Stimulated activated CD4-positive, alpha-beta T cell treated with anti-CD3 and anti-CD28 coated beads, Interleukin-2, amount 100 ng/mL, for 48 hours (primary cell): ENCODE measurements around the gene CEP120.
A peak's percentile ranks its signal among the peaks of the same experiment; 100 is the strongest.
"Not testable (repeated sequence)": the region's sequence is repeated elsewhere in the genome, so short reads cannot be mapped to it uniquely, and the experiment has no call there.

ENCODE experiments used
- DNase-seq, 2 donors: peaks; one replicate each; pipeline ENCODE4 v3.0.0-alpha.2; 2020

CEP120 gene

DNA sequence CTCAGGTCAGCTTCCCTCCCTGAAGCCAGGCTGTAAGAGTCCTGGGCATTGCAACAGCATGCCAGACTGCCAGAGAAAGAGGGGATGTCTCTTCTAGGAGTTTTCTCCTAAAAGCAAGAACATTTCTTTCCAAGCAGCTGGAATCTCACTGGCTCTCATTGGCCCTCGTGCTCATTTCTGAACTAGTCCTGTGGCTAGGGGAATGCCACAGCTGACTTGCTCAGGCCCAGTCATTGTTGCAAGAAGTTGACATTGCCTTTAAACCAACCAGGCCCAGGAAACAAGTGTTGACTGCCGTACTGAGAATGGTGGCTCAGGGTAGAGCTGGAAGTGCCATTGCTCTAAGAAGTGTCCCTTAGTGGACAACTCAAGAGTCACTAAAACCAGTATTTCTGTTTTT, 15.0 kb upstream of the CEP120 start:
- peak in 1 of 2 donors; percentile 15 for DNase-seq

DNA sequence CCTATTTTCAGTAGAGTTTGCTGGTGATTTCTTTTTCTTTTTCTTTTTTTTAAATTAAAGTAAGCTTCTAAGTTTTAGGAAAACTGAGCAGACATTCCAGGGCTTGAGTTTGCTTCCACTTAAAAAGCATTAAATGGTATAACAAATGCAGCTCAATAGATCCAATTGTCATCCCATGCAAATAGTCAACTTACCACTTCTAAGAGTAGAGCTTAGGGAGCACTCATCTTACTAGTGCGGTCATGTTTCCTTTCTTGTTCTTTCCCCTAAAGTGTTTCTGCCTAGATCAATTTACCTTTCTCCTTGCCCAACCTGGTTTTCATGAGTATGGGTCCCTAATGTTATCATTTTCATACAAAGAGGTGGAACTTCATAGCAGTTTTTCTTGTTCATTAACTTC, 13.0 kb upstream of the CEP120 start:
- DNase-seq = no peak

DNA sequence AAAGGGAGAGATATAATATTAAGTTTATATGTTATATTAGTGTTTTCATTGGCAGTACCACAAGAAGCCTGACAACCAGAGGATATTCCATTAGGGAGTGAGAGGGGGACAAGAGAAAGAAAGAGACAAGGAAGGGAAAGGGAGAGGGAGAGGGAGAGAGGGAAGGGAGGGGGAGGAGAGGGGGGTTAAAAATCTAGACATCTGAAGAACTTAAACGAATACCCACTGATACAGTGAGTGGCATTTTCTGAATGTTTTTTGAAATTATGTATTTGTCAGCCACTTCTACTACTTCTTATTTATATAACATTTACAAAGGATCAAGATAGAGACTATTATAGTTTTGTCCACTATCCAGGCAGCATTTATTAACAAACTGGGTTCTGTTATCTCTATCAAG, 11.6 kb upstream of the CEP120 start:
- DNase-seq = no peak

DNA sequence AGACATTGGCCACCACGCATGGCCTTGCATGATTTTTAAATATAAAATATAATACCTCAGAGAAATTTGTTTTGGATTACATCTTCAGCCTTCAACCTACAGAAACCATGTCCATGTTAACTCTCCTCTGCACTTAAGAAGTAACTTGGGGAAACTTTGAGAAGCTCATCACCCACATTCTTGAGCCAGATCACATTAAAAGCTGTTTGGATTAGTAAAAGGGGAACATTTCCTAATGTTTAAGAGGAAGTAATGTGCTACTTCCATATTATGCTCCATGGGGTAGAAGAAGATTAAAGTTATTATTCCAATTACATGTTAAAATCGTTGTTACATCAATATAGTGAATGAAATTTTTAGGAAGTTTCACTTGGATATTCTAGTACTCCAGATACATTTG, 10.4 kb upstream of the CEP120 start:
- DNase-seq = no peak

DNA sequence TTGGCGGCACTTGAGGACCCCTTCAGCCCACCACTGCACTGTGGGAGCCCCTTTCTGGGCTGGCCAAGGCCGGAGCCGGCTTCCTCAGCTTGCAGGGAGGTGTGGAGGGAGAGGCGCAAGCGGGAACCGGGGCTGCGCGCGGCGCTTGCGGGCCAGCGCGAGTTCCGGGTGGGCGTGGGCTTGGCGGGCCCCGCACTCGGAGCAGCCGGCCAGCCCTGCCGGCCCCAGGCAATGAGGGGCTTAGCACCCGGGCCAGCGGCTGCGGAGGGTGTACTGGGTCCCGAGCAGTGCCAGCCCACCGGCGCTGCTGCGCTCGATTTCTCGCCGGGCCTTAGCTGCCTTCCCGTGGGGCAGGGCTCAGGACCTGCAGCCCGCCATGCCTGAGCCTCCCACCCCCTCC, 7.2 kb upstream of the CEP120 start:
- not testable (repeated sequence) for DNase-seq

DNA sequence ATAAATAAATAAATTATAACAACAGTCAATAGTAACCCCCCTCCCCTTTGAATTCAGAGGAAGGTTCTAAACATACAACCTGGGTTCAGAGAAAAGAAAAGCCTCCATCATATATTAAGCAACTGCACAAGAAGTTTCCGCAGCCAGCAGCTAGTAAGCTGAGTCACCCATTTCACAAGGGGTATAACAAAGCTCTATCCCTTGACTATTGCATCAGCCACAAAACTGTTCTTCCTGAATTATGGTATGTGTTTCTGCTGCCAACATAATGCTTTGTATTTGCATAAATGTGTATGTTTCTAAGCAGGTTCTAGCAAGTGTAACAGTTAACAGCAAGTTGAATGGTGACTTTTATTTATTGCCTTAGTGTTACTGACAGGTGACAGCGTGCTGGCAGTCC, 6.8 kb upstream of the CEP120 start:
- DNase-seq = no peak

DNA sequence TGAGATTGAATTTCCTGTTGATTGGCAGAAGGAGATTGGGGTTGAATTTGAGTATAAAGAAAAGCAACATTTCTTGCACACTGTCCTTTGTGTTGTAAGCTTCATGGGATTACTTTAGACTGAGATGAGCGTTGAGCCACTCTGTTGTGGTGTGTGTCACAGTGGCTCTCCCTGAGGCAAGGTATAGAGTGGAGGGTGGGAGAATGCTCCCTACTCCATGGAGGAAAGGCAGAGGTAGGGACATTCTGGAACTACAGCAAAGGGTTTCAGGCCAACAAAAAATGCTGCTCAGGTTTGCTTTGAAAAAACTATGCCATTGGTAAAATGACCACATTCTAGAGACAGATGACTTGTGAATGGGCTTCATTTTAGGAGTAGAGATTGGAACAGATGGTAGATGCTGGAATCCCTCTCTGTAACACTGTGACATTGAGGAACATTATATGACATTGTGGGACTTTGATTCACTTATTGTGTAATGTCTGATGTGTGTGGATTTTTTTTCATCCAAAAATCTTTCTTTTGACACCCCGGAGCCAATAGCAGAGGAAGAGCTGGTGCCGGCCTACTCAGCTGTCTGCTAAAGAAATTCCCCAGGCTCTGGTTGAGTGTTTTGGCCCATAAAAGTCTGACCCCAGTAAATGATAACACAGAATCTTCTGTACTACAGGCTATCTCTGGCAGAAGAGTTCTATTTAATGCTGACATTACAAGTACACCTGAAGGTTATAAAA, 6.2 kb upstream of the CEP120 start:
- DNase-seq = no peak

DNA sequence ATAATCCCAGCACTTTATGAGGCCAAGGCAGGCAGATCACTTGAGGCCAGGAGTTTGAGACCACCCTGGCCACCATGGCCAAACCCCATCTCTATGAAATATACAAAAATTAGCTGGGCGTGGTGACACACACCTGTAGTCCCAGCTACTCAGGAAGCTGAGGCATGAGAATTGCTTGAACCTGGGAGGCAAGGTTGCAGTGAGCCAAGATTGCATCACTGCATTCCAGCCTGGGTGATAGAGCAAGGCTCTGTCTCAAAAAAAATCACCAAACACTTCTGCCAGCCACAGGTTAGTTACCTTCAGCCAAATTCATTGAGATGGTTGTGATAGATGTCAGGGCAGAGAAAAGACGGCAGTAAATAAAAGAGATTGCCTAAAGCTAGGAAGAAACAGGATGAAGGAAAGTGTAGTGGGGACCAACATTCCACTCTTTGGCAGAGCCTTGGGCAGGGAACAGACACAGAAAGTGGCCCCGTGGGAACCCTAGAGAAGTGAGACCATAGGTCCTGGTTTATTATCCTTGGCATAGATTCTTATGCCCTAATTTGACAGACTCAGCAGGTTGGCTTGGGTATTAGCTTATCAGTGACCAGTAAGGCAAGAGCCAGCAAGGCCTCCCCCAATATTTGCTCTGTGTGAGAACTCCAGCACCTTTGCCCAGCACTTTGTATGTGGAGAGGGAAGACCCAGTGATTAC, 5.5 kb upstream of the CEP120 start:
- DNase-seq = no peak

DNA sequence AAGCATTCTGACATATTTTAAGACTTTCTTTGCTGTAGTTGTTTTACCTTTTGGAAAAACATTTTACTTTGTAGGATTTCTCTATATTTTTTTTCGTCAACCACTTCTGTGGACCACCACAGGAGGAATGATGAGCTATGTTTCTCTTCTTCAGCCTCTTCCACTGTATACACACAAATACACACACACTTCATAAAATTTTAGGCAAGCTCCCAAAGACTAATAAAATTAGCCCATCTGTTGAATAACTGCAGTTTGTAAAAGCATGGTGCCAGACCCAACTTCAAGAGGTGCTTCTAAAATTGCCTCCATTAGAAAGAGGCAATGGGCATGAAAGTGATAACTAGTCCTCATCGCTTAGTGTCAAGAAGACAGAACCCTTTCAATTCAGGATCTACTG, 4.1 kb upstream of the CEP120 start:
- no peak for DNase-seq

DNA sequence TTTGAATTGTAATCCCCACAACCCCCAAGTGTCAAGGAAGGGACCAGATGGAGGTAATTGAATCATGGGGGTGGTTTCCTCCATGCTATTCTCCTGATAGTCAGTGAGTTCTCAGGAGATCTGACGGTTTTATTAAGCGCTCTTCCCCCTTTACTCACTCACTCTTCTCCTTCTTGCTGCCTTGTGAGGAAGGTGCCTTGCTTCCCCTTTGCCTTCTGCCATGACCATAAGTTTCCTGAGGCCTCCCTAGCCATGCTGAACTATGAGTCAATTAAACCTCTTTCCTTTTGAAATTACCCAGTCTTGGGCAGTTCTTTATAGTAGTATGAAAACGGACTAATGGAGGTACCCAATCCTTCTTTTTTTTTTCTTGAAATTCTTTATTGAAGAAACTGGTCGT, 2.2 kb upstream of the CEP120 start:
- DNase-seq = no peak

DNA sequence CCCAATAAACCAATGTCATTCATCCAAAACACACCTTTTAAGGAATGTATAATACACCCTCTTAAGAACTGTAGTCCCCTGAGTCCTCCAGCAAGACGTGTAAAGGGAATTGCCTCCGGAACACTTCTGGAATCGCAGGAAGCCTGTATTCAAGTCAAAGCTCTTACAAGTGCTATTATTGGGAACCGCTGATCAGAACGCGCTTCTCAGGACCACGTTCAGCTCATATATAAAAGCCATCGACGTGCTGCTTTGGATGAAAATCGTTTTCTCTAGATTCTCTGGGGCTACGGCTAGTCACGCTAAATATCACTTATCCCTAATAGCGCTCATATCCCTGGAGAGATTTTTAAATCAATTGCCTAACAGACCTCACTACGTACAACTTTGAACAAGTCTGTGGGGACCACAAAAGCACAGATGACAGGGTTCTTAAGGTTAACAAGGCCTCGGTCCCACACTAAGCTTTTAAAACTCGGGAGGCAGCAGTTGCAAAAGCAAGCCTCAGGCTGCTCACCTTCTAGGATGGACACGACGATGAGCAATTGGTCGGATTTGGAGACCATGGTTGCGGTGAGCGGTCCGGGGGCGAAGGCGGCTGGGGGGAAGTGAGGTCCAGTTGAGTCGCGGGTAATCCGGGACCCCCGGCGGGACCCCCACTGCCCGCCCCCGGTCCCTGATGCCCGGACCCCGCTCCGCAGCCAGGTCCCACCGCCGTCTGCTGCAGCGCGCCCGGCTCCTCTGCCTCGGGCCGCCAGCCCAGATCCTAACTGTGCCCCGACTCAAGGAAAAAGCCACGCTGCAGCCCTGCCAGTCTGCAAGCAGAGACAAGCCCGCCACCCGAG, 548 bp downstream of the CEP120 start:
- DNase-seq = peak; percentile 6 to 10

DNA sequence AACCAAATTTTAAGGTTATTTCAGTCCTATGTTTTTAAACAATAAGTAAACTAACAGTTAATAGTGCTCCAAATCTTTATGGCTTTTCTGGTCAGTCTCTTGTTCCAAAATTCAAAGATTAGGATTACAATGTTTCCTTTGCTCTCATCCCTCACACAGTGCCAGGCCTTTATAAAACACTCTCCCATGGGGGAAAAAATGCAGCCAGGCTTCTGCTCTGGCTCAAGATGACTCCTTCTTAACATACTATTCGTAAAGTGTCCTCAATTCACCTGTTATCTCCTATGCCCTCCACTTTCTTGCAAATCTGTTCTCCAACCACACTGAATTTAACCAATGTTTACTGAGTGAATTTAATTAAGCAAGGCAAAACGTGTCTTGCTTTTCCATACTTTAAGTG, 1.4 kb downstream of the CEP120 start:
- DNase-seq = no peak

DNA sequence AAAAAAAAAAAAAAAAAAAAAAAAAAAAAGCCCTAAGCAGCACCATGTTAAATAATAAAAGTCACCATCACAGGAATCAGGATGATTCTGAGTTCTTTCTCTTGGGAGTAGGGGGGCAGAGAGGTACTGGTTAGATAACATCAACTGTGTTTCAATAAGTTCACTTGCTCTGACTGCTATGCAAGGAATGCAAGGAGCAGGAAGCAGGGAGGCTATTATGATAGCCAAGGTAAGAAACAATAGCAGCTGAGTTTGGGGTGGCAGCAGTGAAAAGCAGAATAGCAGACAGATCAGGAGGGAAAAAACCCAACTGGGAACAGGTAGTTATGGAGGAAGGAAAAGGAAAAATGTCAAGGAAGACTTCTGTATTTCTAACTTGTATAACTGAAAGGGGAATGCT, 8.2 kb downstream of the CEP120 start:
- no peak for DNase-seq

DNA sequence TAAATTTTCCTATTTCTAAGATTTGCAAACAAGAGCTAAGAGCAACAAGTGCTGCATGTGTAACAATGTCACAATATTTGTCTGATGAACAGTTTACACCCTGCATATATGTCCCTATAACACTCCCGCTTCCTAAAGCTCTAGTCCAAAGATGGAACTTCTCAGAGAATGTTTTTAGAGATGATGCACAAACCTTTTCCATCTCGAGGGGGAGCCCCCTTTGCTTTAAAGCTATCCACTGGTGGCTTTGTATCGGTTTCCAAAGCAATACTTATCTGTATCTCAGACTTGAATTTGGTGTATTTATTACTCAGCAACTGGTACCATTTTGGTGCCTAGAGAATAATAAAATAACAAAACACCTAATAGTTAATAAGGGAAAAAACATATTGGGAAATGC, 11.0 kb downstream of the CEP120 start:
- DNase-seq = no peak

DNA sequence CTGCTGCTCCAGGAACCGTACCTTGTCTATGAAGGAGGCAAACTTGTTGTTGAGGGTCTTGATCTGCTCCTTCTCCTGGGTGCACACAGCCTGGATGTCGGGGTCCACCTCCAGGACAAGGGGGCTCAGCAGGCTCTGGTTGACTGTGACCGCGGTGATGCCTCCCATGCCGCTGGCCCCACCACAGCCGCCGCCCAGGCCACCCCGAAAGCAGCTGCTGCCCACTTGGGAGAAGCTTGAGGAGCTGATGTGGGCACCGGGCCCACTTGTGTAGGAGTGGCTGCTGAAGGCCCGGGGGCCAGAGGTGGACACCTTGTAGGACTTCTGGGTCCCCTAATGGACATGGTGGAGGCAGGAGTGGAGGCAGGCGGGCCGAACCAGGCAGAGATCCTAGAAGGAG, 21.2 kb downstream of the CEP120 start:
- DNase-seq = not testable (repeated sequence)

DNA sequence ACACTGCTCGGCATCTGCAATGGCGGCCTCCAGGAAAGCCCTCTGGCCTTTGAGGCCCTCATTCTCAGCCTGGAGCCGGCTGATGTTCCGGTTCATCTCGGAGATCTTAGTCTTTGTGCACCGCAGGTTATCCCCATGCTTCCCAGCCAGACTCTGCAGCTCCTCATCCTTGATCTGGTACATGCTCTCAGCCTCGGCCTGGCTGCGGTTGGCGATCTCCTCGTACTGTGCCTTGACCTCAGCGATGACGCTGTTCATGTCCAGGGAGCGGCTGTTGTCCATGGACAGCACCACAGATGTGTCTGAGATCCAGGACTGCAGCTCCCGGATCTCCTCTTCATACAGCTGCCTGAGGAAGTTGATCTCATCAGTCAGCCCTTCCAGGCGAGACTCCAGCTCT, 21.9 kb downstream of the CEP120 start:
- DNase-seq = no peak

DNA sequence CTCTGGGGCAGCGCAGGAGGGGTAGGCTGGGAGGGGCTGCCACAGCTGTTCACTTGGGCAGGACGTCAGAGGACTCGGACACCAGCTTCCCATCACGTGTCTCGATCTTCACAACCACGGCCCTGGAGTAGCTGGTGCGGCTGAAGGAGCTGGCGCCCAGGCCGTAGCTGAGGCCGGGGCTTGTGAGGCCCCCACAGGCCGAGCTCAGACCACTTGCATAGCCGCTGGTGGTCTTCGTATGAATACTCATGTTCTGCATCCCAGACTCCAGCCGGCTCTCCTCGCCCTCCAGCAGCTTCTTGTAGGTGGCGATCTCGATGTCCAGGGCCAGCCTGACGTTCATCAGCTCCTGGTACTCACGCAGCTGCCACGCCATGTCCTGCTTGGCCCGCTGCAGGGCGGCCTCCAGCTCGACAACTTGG, 22.3 kb downstream of the CEP120 start:
- DNase-seq = not testable (repeated sequence)

DNA sequence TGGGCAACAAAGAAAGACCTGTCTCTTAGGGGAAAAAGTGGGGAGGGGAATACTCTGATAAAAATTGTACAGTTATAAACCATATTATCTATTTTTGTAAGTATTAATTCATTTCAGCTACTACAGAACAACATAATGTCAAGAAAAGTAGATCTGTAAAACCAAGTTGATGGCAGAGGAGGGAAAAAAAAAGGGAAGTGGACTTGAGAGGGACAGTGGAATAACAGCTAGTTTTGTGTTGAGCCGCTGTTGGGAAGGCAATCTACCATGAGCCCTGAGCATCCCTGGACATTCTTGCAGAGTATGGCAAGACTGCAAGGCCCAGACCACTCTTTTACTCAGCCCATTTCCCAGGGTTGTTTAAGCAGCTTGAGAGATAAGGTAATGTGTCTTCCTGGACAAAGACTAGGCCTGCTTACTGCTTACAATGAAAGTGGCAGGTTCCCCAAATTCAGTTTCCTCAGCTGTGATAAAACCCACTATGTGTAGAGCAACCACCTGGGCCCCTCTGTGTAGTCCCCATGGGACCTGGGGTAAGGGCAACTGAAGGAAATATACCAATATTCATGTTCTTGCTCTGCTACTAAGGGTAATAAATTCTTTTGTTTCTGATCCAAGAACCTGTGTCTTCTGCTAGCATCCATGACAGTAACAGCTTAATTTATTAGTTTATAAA, 25.0 kb downstream of the CEP120 start:
- DNase-seq = no peak

DNA sequence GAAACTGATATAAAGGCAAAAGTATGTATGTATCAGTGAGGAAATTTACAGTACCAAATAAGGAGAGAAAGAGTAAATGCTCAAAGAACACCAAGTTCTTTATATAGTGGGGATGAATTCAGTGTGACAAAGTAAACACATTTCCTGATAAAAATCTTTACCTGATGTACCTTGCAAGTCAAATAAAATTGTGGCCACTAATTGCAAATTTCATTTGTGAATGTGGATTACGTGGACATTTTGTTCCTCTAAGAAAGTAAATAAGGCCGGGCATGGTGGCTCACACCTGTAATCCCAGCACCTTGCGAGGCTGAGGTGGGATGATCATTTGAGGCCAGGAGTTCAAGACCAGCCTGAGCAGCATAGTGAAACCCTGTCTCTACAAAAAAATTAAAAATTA, 25.7 kb downstream of the CEP120 start:
- no peak for DNase-seq

DNA sequence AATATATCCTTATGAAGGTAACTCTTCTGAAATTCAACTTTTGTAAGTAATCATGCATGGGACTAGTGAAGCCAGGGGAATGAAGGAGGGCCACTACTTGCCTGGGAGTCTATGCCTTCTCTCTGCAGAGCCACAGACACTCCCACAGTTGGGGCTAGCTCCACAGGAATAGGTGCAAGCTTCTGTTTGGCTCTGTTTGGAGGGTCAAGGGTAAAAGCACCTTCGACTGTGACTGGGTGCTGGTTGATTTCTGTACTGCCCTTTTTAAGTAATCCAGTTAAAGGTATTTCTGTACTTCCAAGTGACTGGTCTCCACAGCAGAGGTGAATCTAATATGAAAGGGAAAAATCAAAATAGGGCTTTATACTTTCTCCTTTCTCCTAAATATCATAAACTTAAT, 32.2 kb downstream of the CEP120 start:
- DNase-seq = no peak

DNA sequence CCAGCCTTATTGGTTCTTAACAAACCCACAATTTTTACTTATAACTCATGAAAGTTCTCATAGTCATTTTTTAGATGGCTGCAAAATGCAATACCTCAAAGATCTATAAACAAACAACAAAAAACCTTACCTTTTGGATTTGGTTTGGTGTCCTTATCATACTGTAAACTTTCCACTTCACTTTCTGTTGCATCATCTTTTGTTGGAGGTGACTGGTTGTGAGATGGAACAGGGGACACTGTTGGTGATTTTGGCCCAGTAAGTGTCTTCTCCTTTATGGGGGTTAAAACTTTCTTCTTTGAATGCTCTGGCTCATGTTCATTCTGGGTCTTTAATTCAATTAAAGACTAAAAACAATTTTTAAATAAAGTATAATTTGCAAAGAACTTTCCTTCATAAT, 33.4 kb downstream of the CEP120 start:
- no peak for DNase-seq

DNA sequence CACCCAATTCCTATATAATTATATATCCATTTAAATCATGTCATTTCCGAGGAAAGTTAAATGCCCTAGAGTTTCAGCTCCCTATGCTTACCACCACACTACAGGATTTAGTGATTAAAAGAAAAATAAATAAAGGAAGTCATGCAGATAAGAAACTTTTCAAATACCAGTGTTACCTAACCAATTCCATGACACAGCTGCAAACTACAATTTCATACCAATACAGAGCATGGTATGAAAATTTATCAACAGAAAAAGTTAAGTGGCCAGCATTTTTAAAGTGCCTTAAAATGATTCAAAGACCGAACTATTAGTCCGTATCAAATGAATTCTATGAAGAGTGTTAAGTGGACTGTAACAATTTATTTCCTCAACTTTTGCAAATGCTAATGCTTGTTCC, 35.9 kb downstream of the CEP120 start:
- no peak for DNase-seq

DNA sequence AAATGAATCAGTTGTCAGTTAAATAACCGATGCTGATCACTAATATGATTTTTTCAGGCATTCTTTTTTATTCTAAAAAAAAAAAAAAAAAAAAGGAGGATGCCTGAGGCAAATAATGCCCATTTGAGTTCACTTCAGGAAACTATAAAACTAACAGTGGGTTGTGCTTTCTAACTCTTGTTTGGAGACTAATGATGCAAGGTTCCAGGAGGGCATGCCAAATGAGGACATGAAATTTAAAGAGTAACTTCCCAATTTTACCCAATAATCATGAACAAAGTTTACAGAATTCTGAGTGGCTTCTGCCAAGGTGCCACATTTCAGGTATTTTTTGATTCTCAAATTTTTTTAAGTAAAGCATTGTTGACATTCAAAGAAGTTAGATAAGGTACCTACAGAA, 41.0 kb downstream of the CEP120 start:
- no peak for DNase-seq
